K562 (cell line): ENCODE measurements around the gene GNB2. TPM values are rescaled to one million over a fixed set of nuclear protein-coding genes. Genes with fewer than 3 reads are reported as not detected.

Source experiments
- BRD4 ChIP-seq: fragments of 200-600 bp; sonication (generic); IDR thresholded peaks from 2 replicates; pipeline ENCODE4 v1.6.1; 2017; ENCODE audit warnings: inconsistent platforms
- ETV6 ChIP-seq, 3 experiments: fragments of 150-350 bp in 1 of 3; sonication (generic) in 1 of 3; formaldehyde crosslinking in 1 of 3; IDR thresholded peaks; 2 replicates each; pipeline versions ENCODE4 v1.6.1 to v1.8.0; 2014 to 2022; ENCODE audit warnings: borderline replicate concordance in 2 of 3, low read depth in 2 of 3, antibody characterized with exemption in 1 of 3, low read length in 1 of 3, mild to moderate bottlenecking in 1 of 3, missing genetic modification reagents in 1 of 3
- GATAD2B ChIP-seq: fragments of 450-650 bp; IDR thresholded peaks from 2 replicates; pipeline ENCODE4 v1.6.1; 2017; ENCODE audit warnings: mild to moderate bottlenecking, borderline replicate concordance
- KLF6 ChIP-seq: fragments of 250-450 bp; sonication (Bioruptor Pico); IDR thresholded peaks from 2 replicates; pipeline ENCODE4 v1.4.0; 2020; ENCODE audit warnings: mild to moderate bottlenecking, moderate library complexity, borderline replicate concordance
- NCOA6 ChIP-seq: fragments of 450-650 bp; IDR thresholded peaks from 2 replicates; pipeline ENCODE4 v1.6.1; 2017; ENCODE audit warnings: mild to moderate bottlenecking
- NEUROD1 ChIP-seq: fragments of 150-350 bp; IDR thresholded peaks from 2 replicates; pipeline ENCODE4 v1.6.1; 2014; ENCODE audit warnings: borderline replicate concordance, low read length, low read depth; ENCODE audit not compliant: partially characterized antibody
- PHTF2 ChIP-seq: fragments of 250-450 bp; sonication (Bioruptor Pico); IDR thresholded peaks from 2 replicates; pipeline ENCODE4 v1.5.0; 2021; ENCODE audit warnings: mild to moderate bottlenecking
- POLR2G ChIP-seq: fragments of 200-400 bp; formaldehyde crosslinking; IDR thresholded peaks from 2 replicates; pipeline ENCODE4 v1.6.1; 2017; ENCODE audit warnings: low read depth, mild to moderate bottlenecking, antibody characterized with exemption, low read length, moderate library complexity
- POU5F1 ChIP-seq: fragments of 150-350 bp; IDR thresholded peaks from 2 replicates; pipeline ENCODE4 v1.6.1; 2014; ENCODE audit warnings: borderline replicate concordance, low read length, low read depth, mild to moderate bottlenecking; ENCODE audit not compliant: partially characterized antibody
- SMARCC2 ChIP-seq: fragments of 450-650 bp; IDR thresholded peaks from 2 replicates; pipeline ENCODE4 v1.6.1; 2017; ENCODE audit warnings: antibody characterized with exemption, moderate library complexity, mild to moderate bottlenecking, low read depth
- polyA plus RNA-seq, 8 experiments: library from polyadenylated mRNA; depleted of rRNA in 4 of 8; stranded (reverse) in 5 of 8; unstranded in 3 of 8; fragments of >200 nt; fragmentation: Nextera tagmentation in 2 of 8; fragmentation: Illumina TruSeq in 1 of 8; extraction: Ambion mirVana in 2 of 8; extraction: Trizol in 1 of 8; gene quantifications; 2 replicates each; pipeline versions ENCODE4 v1.2.1 to v1.2.3, GENCODE V29; 2011 to 2014; ENCODE audit warnings: inconsistent platforms in 1 of 8, missing spikeins in 1 of 8
- total RNA-seq, 7 experiments: library from RNA; depleted of rRNA in 6 of 7; stranded (reverse); fragments of >200 nt in 6 of 7; fragmentation: Illumina TruSeq in 2 of 7; extraction: Trizol in 2 of 7; gene quantifications; 2 replicates each; pipeline versions ENCODE4 v1.2.1 to v1.2.3, GENCODE V29; 2011 to 2021; ENCODE audit warnings: low replicate concordance in 1 of 7
- TF ChIP-seq, protein P1 (sequence below), 2 experiments: fragments of 450-650 bp; IDR thresholded peaks; 2 replicates each; pipeline ENCODE4 v1.6.1; 2016
- TF ChIP-seq, protein P2 (sequence below): sonication (generic); formaldehyde crosslinking; IDR thresholded peaks from 2 replicates; pipeline ENCODE4 v1.8.1; 2023; ENCODE audit warnings: mild to moderate bottlenecking, missing genetic modification reagents
- TF ChIP-seq, protein P3 (sequence below): fragments of 450-650 bp; IDR thresholded peaks from 2 replicates; pipeline ENCODE4 v1.6.1; 2016; ENCODE audit warnings: low read depth, mild to moderate bottlenecking, moderate library complexity
- TF ChIP-seq, protein P4 (sequence below): fragments of 450-650 bp; IDR thresholded peaks from 2 replicates; pipeline ENCODE4 v1.6.1; 2018; ENCODE audit warnings: mild to moderate bottlenecking, low read depth; ENCODE audit not compliant: partially characterized antibody
- TF ChIP-seq, protein P5 (sequence below), 2 experiments: fragments of 450-650 bp; IDR thresholded peaks; 2 replicates each; pipeline ENCODE4 v1.6.1; 2018; ENCODE audit warnings: mild to moderate bottlenecking in 2 of 2, low read depth in 1 of 2; ENCODE audit not compliant: partially characterized antibody in 2 of 2

GNB2 gene
- total and polyA plus RNA-seq, 9 of the 15 experiments (the other 6 are each of a cell fraction or from before 2014, with no cell fraction given) = 0.65 to 320 (median 104) TPM

DNA sequence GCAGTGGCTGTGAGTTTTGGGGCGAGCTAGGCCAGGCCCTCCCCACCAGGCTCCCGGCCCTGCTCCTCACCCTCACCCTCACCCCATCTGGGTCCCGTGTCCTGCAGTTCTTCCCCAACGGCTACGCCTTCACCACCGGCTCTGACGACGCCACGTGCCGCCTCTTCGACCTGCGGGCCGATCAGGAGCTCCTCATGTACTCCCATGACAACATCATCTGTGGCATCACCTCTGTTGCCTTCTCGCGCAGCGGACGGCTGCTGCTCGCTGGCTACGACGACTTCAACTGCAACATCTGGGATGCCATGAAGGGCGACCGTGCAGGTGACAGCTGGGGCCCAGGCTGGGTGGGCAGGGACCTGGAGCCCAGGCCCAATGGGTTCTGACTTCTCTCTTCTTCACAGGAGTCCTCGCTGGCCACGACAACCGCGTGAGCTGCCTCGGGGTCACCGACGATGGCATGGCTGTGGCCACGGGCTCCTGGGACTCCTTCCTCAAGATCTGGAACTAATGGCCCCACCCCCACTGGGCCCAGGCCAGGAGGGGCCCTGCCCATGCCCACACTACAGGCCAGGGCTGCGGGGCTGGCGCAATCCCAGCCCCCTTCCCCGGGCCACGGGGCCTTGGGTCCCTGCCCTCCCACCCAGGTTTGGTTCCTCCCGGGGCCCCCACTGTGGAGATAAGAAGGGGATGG, 4.9 kb downstream of the GNB2 start (continued):
- no peak for TF ChIP-seq SMARCC2
- TF ChIP-seq, protein P1, sequence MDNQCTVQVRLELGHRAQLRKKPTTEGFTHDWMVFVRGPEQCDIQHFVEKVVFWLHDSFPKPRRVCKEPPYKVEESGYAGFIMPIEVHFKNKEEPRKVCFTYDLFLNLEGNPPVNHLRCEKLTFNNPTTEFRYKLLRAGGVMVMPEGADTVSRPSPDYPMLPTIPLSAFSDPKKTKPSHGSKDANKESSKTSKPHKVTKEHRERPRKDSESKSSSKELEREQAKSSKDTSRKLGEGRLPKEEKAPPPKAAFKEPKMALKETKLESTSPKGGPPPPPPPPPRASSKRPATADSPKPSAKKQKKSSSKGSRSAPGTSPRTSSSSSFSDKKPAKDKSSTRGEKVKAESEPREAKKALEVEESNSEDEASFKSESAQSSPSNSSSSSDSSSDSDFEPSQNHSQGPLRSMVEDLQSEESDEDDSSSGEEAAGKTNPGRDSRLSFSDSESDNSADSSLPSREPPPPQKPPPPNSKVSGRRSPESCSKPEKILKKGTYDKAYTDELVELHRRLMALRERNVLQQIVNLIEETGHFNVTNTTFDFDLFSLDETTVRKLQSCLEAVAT (IDR thresholded peaks at IDR 0.05) = 0 out of 4 replicates have a peak, but pooled peaks of 1 of the 2 experiments have one; percentile 55
- TF ChIP-seq ETV6 (IDR thresholded peaks at IDR 0.05; ENCODE audit: borderline replicate concordance in 1 of 2, low read depth in 2 of 2, low read length in 1 of 2) = no peak
- no peak for TF ChIP-seq ETV6 (CRISPR knock-in tag; IDR thresholded peaks at IDR 0.05; ENCODE audit: borderline replicate concordance)
- TF ChIP-seq GATAD2B = no peak
- TF ChIP-seq NCOA6 = no peak
- TF ChIP-seq, protein P2, sequence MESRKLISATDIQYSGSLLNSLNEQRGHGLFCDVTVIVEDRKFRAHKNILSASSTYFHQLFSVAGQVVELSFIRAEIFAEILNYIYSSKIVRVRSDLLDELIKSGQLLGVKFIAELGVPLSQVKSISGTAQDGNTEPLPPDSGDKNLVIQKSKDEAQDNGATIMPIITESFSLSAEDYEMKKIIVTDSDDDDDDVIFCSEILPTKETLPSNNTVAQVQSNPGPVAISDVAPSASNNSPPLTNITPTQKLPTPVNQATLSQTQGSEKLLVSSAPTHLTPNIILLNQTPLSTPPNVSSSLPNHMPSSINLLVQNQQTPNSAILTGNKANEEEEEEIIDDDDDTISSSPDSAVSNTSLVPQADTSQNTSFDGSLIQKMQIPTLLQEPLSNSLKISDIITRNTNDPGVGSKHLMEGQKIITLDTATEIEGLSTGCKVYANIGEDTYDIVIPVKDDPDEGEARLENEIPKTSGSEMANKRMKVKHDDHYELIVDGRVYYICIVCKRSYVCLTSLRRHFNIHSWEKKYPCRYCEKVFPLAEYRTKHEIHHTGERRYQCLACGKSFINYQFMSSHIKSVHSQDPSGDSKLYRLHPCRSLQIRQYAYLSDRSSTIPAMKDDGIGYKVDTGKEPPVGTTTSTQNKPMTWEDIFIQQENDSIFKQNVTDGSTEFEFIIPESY (CRISPR knock-in tag) = peak; percentile 81; the same call in 1 of the 2 replicates
- TF ChIP-seq PHTF2 = no peak
- no peak for TF ChIP-seq BRD4
- TF ChIP-seq POLR2G = peak; percentile 88
- TF ChIP-seq, protein P3, sequence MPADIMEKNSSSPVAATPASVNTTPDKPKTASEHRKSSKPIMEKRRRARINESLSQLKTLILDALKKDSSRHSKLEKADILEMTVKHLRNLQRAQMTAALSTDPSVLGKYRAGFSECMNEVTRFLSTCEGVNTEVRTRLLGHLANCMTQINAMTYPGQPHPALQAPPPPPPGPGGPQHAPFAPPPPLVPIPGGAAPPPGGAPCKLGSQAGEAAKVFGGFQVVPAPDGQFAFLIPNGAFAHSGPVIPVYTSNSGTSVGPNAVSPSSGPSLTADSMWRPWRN = no peak
- TF ChIP-seq KLF6 = no peak
- TF ChIP-seq, protein P4, sequence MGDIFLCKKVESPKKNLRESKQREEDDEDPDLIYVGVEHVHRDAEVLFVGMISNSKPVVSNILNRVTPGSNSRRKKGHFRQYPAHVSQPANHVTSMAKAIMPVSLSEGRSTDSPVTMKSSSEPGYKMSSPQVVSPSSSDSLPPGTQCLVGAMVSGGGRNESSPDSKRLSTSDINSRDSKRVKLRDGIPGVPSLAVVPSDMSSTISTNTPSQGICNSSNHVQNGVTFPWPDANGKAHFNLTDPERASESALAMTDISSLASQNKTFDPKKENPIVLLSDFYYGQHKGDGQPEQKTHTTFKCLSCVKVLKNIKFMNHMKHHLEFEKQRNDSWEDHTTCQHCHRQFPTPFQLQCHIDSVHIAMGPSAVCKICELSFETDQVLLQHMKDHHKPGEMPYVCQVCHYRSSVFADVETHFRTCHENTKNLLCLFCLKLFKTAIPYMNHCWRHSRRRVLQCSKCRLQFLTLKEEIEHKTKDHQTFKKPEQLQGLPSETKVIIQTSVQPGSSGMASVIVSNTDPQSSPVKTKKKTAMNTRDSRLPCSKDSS = no peak
- TF ChIP-seq NEUROD1 = no peak
- TF ChIP-seq, protein P5, sequence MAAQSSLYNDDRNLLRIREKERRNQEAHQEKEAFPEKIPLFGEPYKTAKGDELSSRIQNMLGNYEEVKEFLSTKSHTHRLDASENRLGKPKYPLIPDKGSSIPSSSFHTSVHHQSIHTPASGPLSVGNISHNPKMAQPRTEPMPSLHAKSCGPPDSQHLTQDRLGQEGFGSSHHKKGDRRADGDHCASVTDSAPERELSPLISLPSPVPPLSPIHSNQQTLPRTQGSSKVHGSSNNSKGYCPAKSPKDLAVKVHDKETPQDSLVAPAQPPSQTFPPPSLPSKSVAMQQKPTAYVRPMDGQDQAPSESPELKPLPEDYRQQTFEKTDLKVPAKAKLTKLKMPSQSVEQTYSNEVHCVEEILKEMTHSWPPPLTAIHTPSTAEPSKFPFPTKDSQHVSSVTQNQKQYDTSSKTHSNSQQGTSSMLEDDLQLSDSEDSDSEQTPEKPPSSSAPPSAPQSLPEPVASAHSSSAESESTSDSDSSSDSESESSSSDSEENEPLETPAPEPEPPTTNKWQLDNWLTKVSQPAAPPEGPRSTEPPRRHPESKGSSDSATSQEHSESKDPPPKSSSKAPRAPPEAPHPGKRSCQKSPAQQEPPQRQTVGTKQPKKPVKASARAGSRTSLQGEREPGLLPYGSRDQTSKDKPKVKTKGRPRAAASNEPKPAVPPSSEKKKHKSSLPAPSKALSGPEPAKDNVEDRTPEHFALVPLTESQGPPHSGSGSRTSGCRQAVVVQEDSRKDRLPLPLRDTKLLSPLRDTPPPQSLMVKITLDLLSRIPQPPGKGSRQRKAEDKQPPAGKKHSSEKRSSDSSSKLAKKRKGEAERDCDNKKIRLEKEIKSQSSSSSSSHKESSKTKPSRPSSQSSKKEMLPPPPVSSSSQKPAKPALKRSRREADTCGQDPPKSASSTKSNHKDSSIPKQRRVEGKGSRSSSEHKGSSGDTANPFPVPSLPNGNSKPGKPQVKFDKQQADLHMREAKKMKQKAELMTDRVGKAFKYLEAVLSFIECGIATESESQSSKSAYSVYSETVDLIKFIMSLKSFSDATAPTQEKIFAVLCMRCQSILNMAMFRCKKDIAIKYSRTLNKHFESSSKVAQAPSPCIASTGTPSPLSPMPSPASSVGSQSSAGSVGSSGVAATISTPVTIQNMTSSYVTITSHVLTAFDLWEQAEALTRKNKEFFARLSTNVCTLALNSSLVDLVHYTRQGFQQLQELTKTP (IDR thresholded peaks at IDR 0.05; ENCODE audit: low read depth in 1 of 2, partially characterized antibody in 2 of 2) = no peak
- no peak for TF ChIP-seq POU5F1
